H9 (cell line): Measurements from ENCODE around the gene BPIFB4. TPM values are rescaled to one million over a fixed set of nuclear protein-coding genes. Genes with fewer than 3 reads are reported as not detected.

Experiments
- DNase-seq: peaks from one replicate; pipeline ENCODE4 v3.0.0-alpha.2; 2017
- H2AFZ ChIP-seq: one replicate; pipeline ENCODE4 v1.6.1; 2013; ENCODE audit warnings: mild to moderate bottlenecking, low read length, control low read depth, moderate library complexity
- H2AK5ac ChIP-seq: 2 replicates; pipeline ENCODE4 v1.6.1; 2013; ENCODE audit warnings: low read length, control low read depth, mixed read lengths; ENCODE audit not compliant: insufficient read length
- H2BK120ac ChIP-seq: one replicate; pipeline ENCODE4 v1.6.1; 2013; ENCODE audit warnings: low read depth, mild to moderate bottlenecking, low read length, control low read depth, inconsistent platforms; ENCODE audit not compliant: poor library complexity, severe bottlenecking
- H2BK12ac ChIP-seq: 2 replicates; pipeline ENCODE4 v1.6.1; 2013; ENCODE audit warnings: low read length, control low read depth, mixed read lengths, low read depth; ENCODE audit not compliant: insufficient read length
- H2BK15ac ChIP-seq: 2 replicates; pipeline ENCODE4 v1.6.1; 2013; ENCODE audit warnings: low read depth, low read length, control low read depth
- H2BK20ac ChIP-seq: one replicate; pipeline ENCODE4 v1.6.1; 2013; ENCODE audit warnings: low read depth, mild to moderate bottlenecking, low read length, control low read depth, inconsistent platforms; ENCODE audit not compliant: poor library complexity, severe bottlenecking
- H2BK5ac ChIP-seq: 2 replicates; pipeline ENCODE4 v1.6.1; 2013; ENCODE audit warnings: low read length, control low read depth, mixed read lengths; ENCODE audit not compliant: insufficient read length
- H3K14ac ChIP-seq: 2 replicates; pipeline ENCODE4 v1.6.1; 2013; ENCODE audit warnings: low read length, control low read depth; ENCODE audit not compliant: insufficient read depth
- H3K18ac ChIP-seq: 2 replicates; pipeline ENCODE4 v1.6.1; 2013; ENCODE audit warnings: low read depth, mild to moderate bottlenecking, mixed read lengths, low read length, control low read depth; ENCODE audit not compliant: insufficient read length
- H3K23ac ChIP-seq: 2 replicates; pipeline ENCODE4 v1.6.1; 2013; ENCODE audit warnings: low read length, control low read depth, mixed read lengths, low read depth; ENCODE audit not compliant: insufficient read length
- H3K23me2 ChIP-seq: 2 replicates; pipeline ENCODE4 v1.6.1; 2013; ENCODE audit warnings: low read depth, mild to moderate bottlenecking, mixed read lengths, low read length, control low read depth; ENCODE audit not compliant: insufficient read length, poor library complexity, severe bottlenecking
- H3K27ac ChIP-seq: 2 replicates; pipeline ENCODE4 v1.5.1; 2013; ENCODE audit warnings: low read length, control low read depth, mixed read lengths, low read depth; ENCODE audit not compliant: insufficient read length
- H3K27me3 ChIP-seq: 2 replicates; pipeline ENCODE4 v1.6.1; 2013; ENCODE audit warnings: low read length, control low read depth, inconsistent platforms; ENCODE audit not compliant: insufficient read depth
- H3K4ac ChIP-seq: 2 replicates; pipeline ENCODE4 v1.6.1; 2013; ENCODE audit warnings: low read depth, mild to moderate bottlenecking, control low read depth, inconsistent platforms, low read length, moderate library complexity
- H3K4me1 ChIP-seq: 2 replicates; pipeline ENCODE4 v1.6.1; 2013; ENCODE audit warnings: low read length, control low read depth, inconsistent platforms; ENCODE audit not compliant: insufficient read depth
- H3K4me2 ChIP-seq: 2 replicates; pipeline ENCODE4 v1.6.1; 2013; ENCODE audit warnings: low read length, control low read depth, mixed read lengths; ENCODE audit not compliant: insufficient read length, insufficient read depth
- H3K56ac ChIP-seq: 2 replicates; pipeline ENCODE4 v1.6.1; 2013; ENCODE audit warnings: low read depth, mild to moderate bottlenecking, mixed read lengths, low read length, control low read depth; ENCODE audit not compliant: insufficient read length
- H3K79me1 ChIP-seq: 2 replicates; pipeline ENCODE4 v1.6.1; 2013; ENCODE audit warnings: low read depth, mild to moderate bottlenecking, moderate library complexity, low read length, control low read depth, inconsistent platforms; ENCODE audit not compliant: insufficient read depth, poor library complexity, severe bottlenecking
- H3K79me2 ChIP-seq: 2 replicates; pipeline ENCODE4 v1.6.1; 2013; ENCODE audit warnings: low read length, control low read depth, inconsistent platforms; ENCODE audit not compliant: insufficient read depth
- H3K9ac ChIP-seq: 2 replicates; pipeline ENCODE4 v1.6.1; 2013; ENCODE audit warnings: low read length, control low read depth, mixed read lengths; ENCODE audit not compliant: insufficient read length; ENCODE audit errors: extremely low read depth
- H3K9me3 ChIP-seq: one replicate; pipeline ENCODE4 v1.6.1; 2013; ENCODE audit warnings: low read depth, low read length, inconsistent platforms; ENCODE audit not compliant: control insufficient read depth
- H3T11ph ChIP-seq: one replicate; pipeline ENCODE4 v1.6.1; 2013; ENCODE audit warnings: mild to moderate bottlenecking, low read length, control low read depth, inconsistent platforms
- H4K20me1 ChIP-seq: one replicate; pipeline ENCODE4 v1.6.1; 2013; ENCODE audit not compliant: control insufficient read depth, insufficient read length, insufficient read depth
- H4K5ac ChIP-seq: 2 replicates; pipeline ENCODE4 v1.6.1; 2013; ENCODE audit warnings: low read depth, mild to moderate bottlenecking, mixed read lengths, low read length, control low read depth; ENCODE audit not compliant: insufficient read length
- H4K8ac ChIP-seq: replicated peaks from 2 replicates; pipeline ENCODE4 v1.6.1; 2013; ENCODE audit warnings: low read length, control low read depth, mixed read lengths, low read depth; ENCODE audit not compliant: insufficient read length
- H4K91ac ChIP-seq: 2 replicates; pipeline ENCODE4 v1.6.1; 2013; ENCODE audit warnings: low read depth, mild to moderate bottlenecking, moderate library complexity, mixed read lengths, low read length, control low read depth; ENCODE audit not compliant: insufficient read length
- H3K27ac Mint-ChIP-seq, 3 experiments: 2 replicates in 2 of 3; 3 replicates in 1 of 3; pipeline ENCODE4 v1.8.0; 2020 to 2021; ENCODE audit warnings: mixed read lengths in 3 of 3, mild to moderate bottlenecking in 1 of 3, moderate library complexity in 1 of 3
- H3K27me3 Mint-ChIP-seq: 2 replicates; pipeline ENCODE4 v1.8.0; 2021; ENCODE audit warnings: low read depth, mild to moderate bottlenecking, moderate library complexity, mixed read lengths
- H3K36me3 Mint-ChIP-seq, 3 experiments: 2 replicates in 2 of 3; 3 replicates in 1 of 3; pipeline ENCODE4 v1.8.0; 2020 to 2021; ENCODE audit warnings: low read depth in 3 of 3, mixed read lengths in 3 of 3; ENCODE audit not compliant: insufficient read depth in 1 of 3
- H3K4me1 Mint-ChIP-seq, 2 experiments: 2 replicates each; pipeline ENCODE4 v1.8.0; 2020; ENCODE audit warnings: mixed read lengths in 2 of 2
- H3K4me3 Mint-ChIP-seq, 2 experiments: 2 replicates in 1 of 2; 3 replicates in 1 of 2; pipeline ENCODE4 v1.8.0; 2020 to 2021; ENCODE audit warnings: mild to moderate bottlenecking in 2 of 2, mixed read lengths in 2 of 2, moderate library complexity in 1 of 2
- H3K9me3 Mint-ChIP-seq, 2 experiments: 2 replicates in 1 of 2; 3 replicates in 1 of 2; pipeline ENCODE4 v1.8.0; 2020; ENCODE audit warnings: mild to moderate bottlenecking in 2 of 2, mixed read lengths in 2 of 2, moderate library complexity in 1 of 2
- WGBS: extraction: QIAGEN DNeasy Blood & Tissue Kit; methylation state at CpG from one replicate; pipeline ENCODE4 v1.1.7; 2013; ENCODE audit warnings: missing lambda C conversion rate, low lambda C conversion rate, mixed read lengths; ENCODE audit not compliant: insufficient read length; ENCODE audit errors: extremely low coverage; 5-methylcytosine and 5-hydroxymethylcytosine counted together
- total RNA-seq: library from RNA; stranded (reverse); gene quantifications from 2 replicates; pipeline ENCODE4 v1.2.1, GENCODE V29; 2021
- TF ChIP-seq, protein P1 (sequence below): fragments of 200-600 bp; sonication (generic); conservative IDR thresholded peaks from 3 replicates; pipeline ENCODE4 v1.8.0; 2021; ENCODE audit warnings: antibody characterized with exemption, mild to moderate bottlenecking

Gene BPIFB4
- total RNA-seq, 1 experiment from 2014 or later, result not detected

DNA sequence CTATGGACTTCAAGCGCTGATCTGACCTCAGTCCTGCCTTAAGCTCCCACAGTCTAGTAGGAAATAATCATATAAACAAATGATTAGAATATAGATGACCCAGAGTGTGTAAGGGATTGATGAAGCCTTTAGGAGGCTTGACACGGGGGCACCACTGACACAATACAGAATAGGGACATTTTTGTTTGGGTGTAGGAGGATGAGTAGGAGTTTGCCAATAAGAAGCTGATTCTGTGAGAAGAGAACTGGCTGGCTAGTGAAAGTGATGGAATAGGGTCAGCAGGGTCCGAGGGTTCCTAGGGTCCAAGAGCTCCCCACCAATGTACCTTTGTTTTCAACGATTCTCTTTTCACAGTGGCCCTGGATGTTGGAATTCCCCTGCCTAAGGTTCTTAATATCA is 7.1 kb upstream of the BPIFB4 start:
- Histone ChIP-seq H3K14ac (no peak overlapping the region), H3K27ac (no peak overlapping the region), H3K4me2 (no peak overlapping the region), H2BK15ac (no peak overlapping the region), H3K9me3 (no peaks in the 10 kb centered on the region), H2BK120ac (no peak overlapping the region), H3K23me2 (no peaks in the 10 kb centered on the region), H4K8ac (no peak overlapping the region), H3K18ac (no peak overlapping the region), H4K5ac (no peak overlapping the region), H3K4ac (no peak overlapping the region), H3K9ac (no peak overlapping the region), H3K79me2 (no peaks in the 10 kb centered on the region), H2AFZ (no peak overlapping the region), H3K4me1 (no peaks in the 10 kb centered on the region), H4K91ac (no peak overlapping the region), H3K56ac (no peak overlapping the region), H3K79me1 (no peaks in the 10 kb centered on the region), H3T11ph (no peak overlapping the region), H2BK5ac (no peak overlapping the region), H2BK20ac (no peak overlapping the region), H4K20me1 (peaks cover 2% of the 10 kb centered on the region), H2AK5ac (no peak overlapping the region), H2BK12ac (no peak overlapping the region), H3K27me3 (no peaks in the 10 kb centered on the region), H3K23ac (no peak overlapping the region)
- TF ChIP-seq, protein P1, sequence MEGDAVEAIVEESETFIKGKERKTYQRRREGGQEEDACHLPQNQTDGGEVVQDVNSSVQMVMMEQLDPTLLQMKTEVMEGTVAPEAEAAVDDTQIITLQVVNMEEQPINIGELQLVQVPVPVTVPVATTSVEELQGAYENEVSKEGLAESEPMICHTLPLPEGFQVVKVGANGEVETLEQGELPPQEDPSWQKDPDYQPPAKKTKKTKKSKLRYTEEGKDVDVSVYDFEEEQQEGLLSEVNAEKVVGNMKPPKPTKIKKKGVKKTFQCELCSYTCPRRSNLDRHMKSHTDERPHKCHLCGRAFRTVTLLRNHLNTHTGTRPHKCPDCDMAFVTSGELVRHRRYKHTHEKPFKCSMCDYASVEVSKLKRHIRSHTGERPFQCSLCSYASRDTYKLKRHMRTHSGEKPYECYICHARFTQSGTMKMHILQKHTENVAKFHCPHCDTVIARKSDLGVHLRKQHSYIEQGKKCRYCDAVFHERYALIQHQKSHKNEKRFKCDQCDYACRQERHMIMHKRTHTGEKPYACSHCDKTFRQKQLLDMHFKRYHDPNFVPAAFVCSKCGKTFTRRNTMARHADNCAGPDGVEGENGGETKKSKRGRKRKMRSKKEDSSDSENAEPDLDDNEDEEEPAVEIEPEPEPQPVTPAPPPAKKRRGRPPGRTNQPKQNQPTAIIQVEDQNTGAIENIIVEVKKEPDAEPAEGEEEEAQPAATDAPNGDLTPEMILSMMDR, result no peak
- H3K27me3 Mint-ChIP-seq, result peaks cover 14% of the 10 kb centered on the region
- H3K36me3 Mint-ChIP-seq, result no peaks in the 10 kb centered on the region
- no CpG with 5 or more reads among the region's 4 CpGs for WGBS
- H3K9me3 Mint-ChIP-seq, result no peaks in the 10 kb centered on the region; a peak in 1 of 5 replicates
- DNase-seq, result no peak
- H3K4me3 Mint-ChIP-seq, result no peak overlapping the region
- H3K27ac Mint-ChIP-seq, result no peak overlapping the region
- H3K4me1 Mint-ChIP-seq, result peaks cover 0 to 3% of the 10 kb centered on the region in 2 experiments; a peak in 1 of 4 replicates
